Measurements from ENCODE around the gene BCL11A.

DNA sequence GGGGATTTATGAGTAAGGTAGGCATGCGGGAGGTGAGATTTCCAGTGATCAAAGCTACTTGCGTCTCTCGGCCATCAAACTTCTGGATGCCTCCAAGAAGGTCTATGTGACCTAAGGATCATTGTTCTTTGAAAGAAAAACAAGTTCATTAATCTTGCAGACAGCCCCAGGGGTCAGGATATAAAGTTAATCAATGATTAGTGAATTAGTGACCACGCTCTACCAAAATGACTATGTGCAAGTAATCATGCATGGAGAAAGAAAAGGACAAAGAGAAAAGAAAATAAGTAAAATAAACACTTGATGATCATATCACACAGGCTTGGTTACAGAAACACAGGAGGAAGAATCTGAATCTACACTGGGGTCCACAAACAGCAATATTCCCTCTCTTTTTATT, 42.5 kb upstream of the BCL11A start:
- TF ChIP-seq CTCF (IDR thresholded peaks at IDR 0.05), result no peak
- TF ChIP-seq POLR2A (IDR thresholded peaks at IDR 0.05), result no peak
